Spinal cord (tissue), 10 donors: ENCODE measurements around the gene OR52I1. TPM values are rescaled to one million over a fixed set of nuclear protein-coding genes. Genes with fewer than 3 reads are reported as not detected.

Experiments
- DNase-seq, 6 donors: peaks; one replicate each; pipeline versions ENCODE4 v3.0.0 to v3.0.0-alpha.2; 2013 to 2015; ENCODE audit warnings: low spot score in 6 of 6, low read depth in 4 of 6
- H3K27ac ChIP-seq: one replicate; pipeline ENCODE4 v1.5.1; 2013; ENCODE audit warnings: low read depth, low read length, control low read depth
- H3K27me3 ChIP-seq: one replicate; pipeline ENCODE4 v1.6.1; 2013; ENCODE audit warnings: low read length; ENCODE audit not compliant: control insufficient read depth, insufficient read depth
- H3K36me3 ChIP-seq: one replicate; pipeline ENCODE4 v1.6.1; 2013; ENCODE audit warnings: low read length; ENCODE audit not compliant: control insufficient read depth, insufficient read depth
- H3K4me1 ChIP-seq: one replicate; pipeline ENCODE4 v1.6.1; 2013; ENCODE audit warnings: low read length; ENCODE audit not compliant: control insufficient read depth, insufficient read depth
- H3K4me3 ChIP-seq: one replicate; pipeline ENCODE4 v1.5.1; 2013; ENCODE audit warnings: low read depth, low read length, control low read depth
- H3K9me3 ChIP-seq: one replicate; pipeline ENCODE4 v1.6.1; 2013; ENCODE audit warnings: low read length; ENCODE audit not compliant: control insufficient read depth, insufficient read depth
- WGBS: methylation state at CpG from one replicate; pipeline ENCODE4 v1.1.5; 2013; ENCODE audit warnings: missing lambda C conversion rate; ENCODE audit not compliant: insufficient coverage; 5-methylcytosine and 5-hydroxymethylcytosine counted together
- long read RNA-seq, 4 donors: transcript quantifications; one replicate each; lab custom pipeline, GENCODE V29; 2026
- polyA plus RNA-seq, 2 donors: library from polyadenylated mRNA; unstranded; fragments of 120-200 nt; gene quantifications; one replicate each; pipeline ENCODE4 v1.2.1, GENCODE V29; 2013; ENCODE audit not compliant: insufficient read length in 2 of 2
- total RNA-seq, 2 donors: library from RNA; depleted of rRNA in 1 of 2; stranded (reverse); fragments of 120-200 nt in 1 of 2; fragments of >200 nt in 1 of 2; gene quantifications; one replicate each; pipeline versions ENCODE4 v1.2.3 to v1.2.4, GENCODE V29; 2013 to 2014
- donor health status: healthy.

OR52I1 gene
- not detected for total RNA-seq
- under 1 TPM in 1 of 2 donors, not detected in 1; 0.08 TPM for polyA plus RNA-seq
- long read RNA-seq, donor 1, partial matches to known transcripts: 0 of 1 reads
- long read RNA-seq, donor 1, other reads (novel, unspliced or antisense): 0 of 1 reads
- long read RNA-seq, donor 2, partial matches to known transcripts: 0 of 1 reads
- long read RNA-seq, donor 2, other reads (novel, unspliced or antisense): 0 of 1 reads
- long read RNA-seq, donor 3: 0 reads
- long read RNA-seq, donor 4: 0 reads

- Histone ChIP-seq H3K9me3 (no peaks in the 10 kb centered on the region), H3K4me1 (no peaks in the 10 kb centered on the region), H3K4me3 (no peak within 1 kb of the TSS), H3K27ac (no peak within 1 kb of the TSS), H3K27me3 (no peaks in the 10 kb centered on the region), H3K36me3 (no peaks in the 10 kb centered on the region)
- no CpG with 5 or more reads among the region's 1 CpG for WGBS
- DNase-seq: no peak
These were observed at the start of gene OR52I1 for GRCh38 chr11:4593739-4594138. TSS of gene OR52I1 (plus strand) at chr11:4594039. CDS start at chr11:4594039, 0 bp downstream.

GRCh38 chr11:4544891-4545290 is 48.9 kb upstream of the OR52I1 start, which contains the start of gene OR52M1:
TSS of gene OR52M1 (plus strand) at chr11:4545191. CDS start at chr11:4545191, 0 bp downstream.
- no peak within 1 kb of the TSS for H3K4me3 ChIP-seq
- no CpG with 5 or more reads among the region's 5 CpGs for WGBS
- no peaks in the 10 kb centered on the region for H3K36me3 ChIP-seq
- no peaks in the 10 kb centered on the region for H3K4me1 ChIP-seq
- no peak within 1 kb of the TSS for H3K27ac ChIP-seq
- DNase-seq: no peak
- no peaks in the 10 kb centered on the region for H3K27me3 ChIP-seq
- H3K9me3 ChIP-seq: no peaks in the 10 kb centered on the region

- DNase-seq: no peak
- no peak overlapping the region for H3K4me3 ChIP-seq
- H3K27ac ChIP-seq: no peak overlapping the region
- no peaks in the 10 kb centered on the region for H3K9me3 ChIP-seq
- no peaks in the 10 kb centered on the region for H3K27me3 ChIP-seq
- H3K36me3 ChIP-seq: no peaks in the 10 kb centered on the region
- WGBS: no CpG with 5 or more reads among the region's 1 CpG
- no peaks in the 10 kb centered on the region for H3K4me1 ChIP-seq
These were observed 47.0 kb upstream of the OR52I1 start for GRCh38 chr11:4546878-4547277.

- H3K36me3 ChIP-seq: no peaks in the 10 kb centered on the region
- H3K4me3 ChIP-seq: no peak overlapping the region
- H3K27me3 ChIP-seq: no peaks in the 10 kb centered on the region
- DNase-seq: no peak
- H3K9me3 ChIP-seq: no peaks in the 10 kb centered on the region
- H3K27ac ChIP-seq: no peak overlapping the region
- no peaks in the 10 kb centered on the region for H3K4me1 ChIP-seq
- no CpG with 5 or more reads among the region's 4 CpGs for WGBS
These were observed 46.4 kb upstream of the OR52I1 start for GRCh38 chr11:4547416-4547815.

- Histone ChIP-seq H3K27me3 (no peaks in the 10 kb centered on the region), H3K27ac (no peak overlapping the region), H3K36me3 (no peaks in the 10 kb centered on the region), H3K4me3 (no peak overlapping the region), H3K9me3 (no peaks in the 10 kb centered on the region), H3K4me1 (no peaks in the 10 kb centered on the region)
- DNase-seq: peak in 1 of 6 donors; percentile 6
- WGBS: 80% methylated on average over 7 of the region's 8 CpGs
These were observed 42.4 kb upstream of the OR52I1 start for GRCh38 chr11:4551346-4551979.

- H3K4me1 ChIP-seq: no peaks in the 10 kb centered on the region
- no peak overlapping the region for H3K4me3 ChIP-seq
- WGBS: 79% methylated on average over 7 of the region's 8 CpGs
- H3K27me3 ChIP-seq: no peaks in the 10 kb centered on the region
- H3K9me3 ChIP-seq: no peaks in the 10 kb centered on the region
- H3K27ac ChIP-seq: no peak overlapping the region
- no peaks in the 10 kb centered on the region for H3K36me3 ChIP-seq
- DNase-seq: no peak
These were observed 34.1 kb upstream of the OR52I1 start for GRCh38 chr11:4559527-4560440.

- Histone ChIP-seq H3K9me3 (no peaks in the 10 kb centered on the region), H3K4me1 (no peaks in the 10 kb centered on the region), H3K4me3 (no peak overlapping the region), H3K27me3 (no peaks in the 10 kb centered on the region), H3K36me3 (no peaks in the 10 kb centered on the region), H3K27ac (no peak overlapping the region)
- no peak for DNase-seq
- no CpG with 5 or more reads among the region's 1 CpG for WGBS
These were observed 33.4 kb upstream of the OR52I1 start for GRCh38 chr11:4560467-4560866.

GRCh38 chr11:4565371-4565770 is 28.5 kb upstream of the OR52I1 start:
- Histone ChIP-seq H3K36me3 (no peaks in the 10 kb centered on the region), H3K27me3 (no peaks in the 10 kb centered on the region), H3K27ac (no peak overlapping the region), H3K9me3 (no peaks in the 10 kb centered on the region), H3K4me1 (no peaks in the 10 kb centered on the region), H3K4me3 (no peak overlapping the region)
- DNase-seq: no peak
- WGBS: no CpG with 5 or more reads among the region's 3 CpGs

- Histone ChIP-seq H3K4me1 (no peaks in the 10 kb centered on the region), H3K27me3 (no peaks in the 10 kb centered on the region), H3K36me3 (no peaks in the 10 kb centered on the region)
These were observed 24.8 kb upstream of the OR52I1 start for GRCh38 chr11:4569075-4569474.

More at GRCh38 chr11:4569075-4569474, 24.8 kb upstream of the OR52I1 start:
- no peaks in the 10 kb centered on the region for H3K9me3 ChIP-seq
- H3K27ac ChIP-seq: no peak overlapping the region
- H3K4me3 ChIP-seq: no peak overlapping the region
- WGBS: 93% methylated on average over 7 of the region's 18 CpGs
- no peak for DNase-seq
